Mucosa of descending colon (tissue), 3 donors: Measurements from ENCODE around the gene SUZ12. TPM values are rescaled to one million over a fixed set of nuclear protein-coding genes. Genes with fewer than 3 reads are reported as not detected.
"Not testable (repeated sequence)": the region's sequence is repeated elsewhere in the genome, so short reads cannot be mapped to it uniquely, and the experiment has no call there.

Source experiments
- ATAC-seq: fragments of 200-7000 bp; cut with Tn5 transposase; one replicate; pipeline ENCODE4 v1.9.1; 2020; ENCODE audit warnings: mild to moderate bottlenecking, moderate library complexity
- DNase-seq, 3 donors: peaks; one replicate each; pipeline ENCODE4 v3.0.0-alpha.2; 2020
- H3K36me3 ChIP-seq: fragments of 200-600 bp; one replicate; pipeline ENCODE4 v1.8.0; 2021; ENCODE audit warnings: low read depth, mild to moderate bottlenecking
- H3K4me1 ChIP-seq: fragments of 200-600 bp; one replicate; pipeline ENCODE4 v1.8.0; 2021; ENCODE audit warnings: low read depth, mild to moderate bottlenecking
- H3K4me3 ChIP-seq: fragments of 200-600 bp; one replicate; pipeline ENCODE4 v1.8.0; 2021; ENCODE audit warnings: mild to moderate bottlenecking
- H3K9me3 ChIP-seq: fragments of 200-600 bp; one replicate; pipeline ENCODE4 v1.8.0; 2021; ENCODE audit warnings: mild to moderate bottlenecking
- CTCF ChIP-seq: fragments of 200-600 bp; IDR thresholded peaks from one replicate; pipeline ENCODE4 v1.8.0; 2022; ENCODE audit warnings: antibody characterized with exemption, mild to moderate bottlenecking
- intact Hi-C, 2 donors: fragments of 100-400 bp; cut with DNase I in 1 of 2; cut with micrococcal nuclease in 1 of 2; formaldehyde crosslinking; loops; one replicate each; pipeline versions ENCODE4 v1.11.0 to v1.11.1; 2022; cut with DNase I, micrococcal nuclease
- total RNA-seq, 3 donors: library from RNA; stranded (reverse); fragmentation: NEBNext Ultra II Directional in 2 of 3; extraction: Animal tissue kit (Norgen Biotek cat#: 25700) in 2 of 3; gene quantifications; one replicate each; pipeline versions ENCODE4 v1.2.1 to v1.2.4, GENCODE V29; 2021 to 2023
- donor health status: DM: no; HTN: no; CAD: no; lungs with moderate emphysema.
- donor health status: DM: no; HTN: no; CAD: no.
- donor health status: DM: no; HTN: yes; CAD: no.

SUZ12 gene
- total RNA-seq, 3 donors from 2014 or later = 20.0 to 30.7 (median 20.9) TPM

- ATAC-seq, DNase-seq, H3K4me1 ChIP-seq, H3K9me3 ChIP-seq, intact Hi-C loops, H3K4me3 ChIP-seq, H3K36me3 ChIP-seq: not testable (repeated sequence)
These were observed 27.3 kb downstream of the SUZ12 start for GRCh38 chr17:31964131-31964530.

- Histone ChIP-seq H3K36me3 (no peaks in the 10 kb centered on the region), H3K9me3 (no peaks in the 10 kb centered on the region), H3K4me1 (no peaks in the 10 kb centered on the region), H3K4me3 (no peak overlapping the region)
- no peak for TF ChIP-seq CTCF
- intact Hi-C loops = no loop called here
- DNase-seq = no peak
- ATAC-seq = no peak
These were observed 30.8 kb downstream of the SUZ12 start for GRCh38 chr17:31967648-31968047.

- intact Hi-C loops, H3K9me3 ChIP-seq, ATAC-seq, H3K4me3 ChIP-seq, DNase-seq, H3K4me1 ChIP-seq, H3K36me3 ChIP-seq: not testable (repeated sequence)
These were observed 33.6 kb downstream of the SUZ12 start for GRCh38 chr17:31970416-31970815.

- DNase-seq, ATAC-seq, H3K9me3 ChIP-seq, H3K36me3 ChIP-seq, intact Hi-C loops, H3K4me1 ChIP-seq, H3K4me3 ChIP-seq: not testable (repeated sequence)
These were observed 37.7 kb downstream of the SUZ12 start for GRCh38 chr17:31974269-31975071.

GRCh38 chr17:31975391-31975790 is 38.6 kb downstream of the SUZ12 start:
- ATAC-seq, H3K36me3 ChIP-seq, H3K4me1 ChIP-seq, H3K4me3 ChIP-seq, H3K9me3 ChIP-seq, intact Hi-C loops, DNase-seq: not testable (repeated sequence)

GRCh38 chr17:31991821-31992220 is 55.0 kb downstream of the SUZ12 start:
- H3K36me3 ChIP-seq = peaks cover 22% of the 10 kb centered on the region
- H3K4me3 ChIP-seq, ATAC-seq, H3K9me3 ChIP-seq, intact Hi-C loops, H3K4me1 ChIP-seq, DNase-seq: not testable (repeated sequence)

- TF ChIP-seq CTCF = no peak
- no peaks in the 10 kb centered on the region for H3K9me3 ChIP-seq
- no peak overlapping the region for H3K4me3 ChIP-seq
- no peak for ATAC-seq
- peaks cover 5% of the 10 kb centered on the region for H3K36me3 ChIP-seq
- intact Hi-C loops = no loop called here
- no peak for DNase-seq
- H3K4me1 ChIP-seq = no peaks in the 10 kb centered on the region
These were observed 60.2 kb downstream of the SUZ12 start for GRCh38 chr17:31997005-31997404.

GRCh38 chr17:32006957-32007462 is 70.2 kb downstream of the SUZ12 start, which contains the start of gene LRRC37B:
Gene LRRC37B (plus strand): TSS chr17:32007383. CDS start chr17:32021393, 14,010 bp downstream.
- H3K4me3 ChIP-seq = peak within 1 kb of the TSS; percentile 89
- intact Hi-C loops = no loop called here
- peak; percentile 92 to 96 (median 95) for DNase-seq

More at GRCh38 chr17:32006957-32007462, 70.2 kb downstream of the SUZ12 start, which contains the start of gene LRRC37B:
- Histone ChIP-seq H3K9me3 (no peaks in the 10 kb centered on the region), H3K4me1 (no peaks in the 10 kb centered on the region), H3K36me3 (no peaks in the 10 kb centered on the region)
- TF ChIP-seq CTCF = peak; percentile 95
- ATAC-seq = peak; percentile 99
